ENCODE measurements around the gene EIF6.
"Not testable (repeated sequence)": the region's sequence is repeated elsewhere in the genome, so short reads cannot be mapped to it uniquely, and the experiment has no call there.

EIF6 gene

DNA sequence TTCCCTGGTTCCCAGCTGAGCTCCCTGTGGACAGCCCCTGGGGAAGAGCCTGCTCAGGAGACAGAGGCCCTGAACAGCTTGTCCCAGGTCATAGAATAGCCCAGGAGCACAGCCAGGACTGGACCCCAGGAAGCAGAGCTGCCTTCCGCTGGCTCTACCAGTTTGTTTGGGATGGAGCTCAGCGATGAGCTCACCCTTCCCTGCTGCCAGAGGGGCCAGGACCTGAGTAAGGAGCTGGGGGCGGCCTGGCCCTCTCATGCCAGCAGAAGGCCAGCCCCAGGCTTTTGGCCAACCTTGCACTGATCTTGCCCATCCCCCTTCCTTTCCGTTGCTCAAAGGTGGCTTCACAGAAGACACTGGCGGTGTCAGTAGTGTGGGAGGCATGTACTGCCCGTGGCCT is 24.1 kb downstream of the EIF6 start:
- no peaks in the 10 kb centered on the region for H3K36me3 ChIP-seq (ENCODE audit: insufficient read depth, low read length)
- H3K4me1 ChIP-seq (ENCODE audit: control insufficient read depth, insufficient read depth, low read length), result peaks cover 12% of the 10 kb centered on the region
- H3K4me2 ChIP-seq (ENCODE audit: low read length), result no peak overlapping the region
- no peaks in the 10 kb centered on the region for H3K27me3 ChIP-seq (ENCODE audit: control insufficient read depth, insufficient read depth, low read length)
- H3K9me3 ChIP-seq (replicated peaks; ENCODE audit: low read length), result no peaks in the 10 kb centered on the region
- no peak overlapping the region for H3K9ac ChIP-seq (ENCODE audit: low read depth, low read length)
- H3K4me3 ChIP-seq (ENCODE audit: low read length), result no peak overlapping the region

DNA sequence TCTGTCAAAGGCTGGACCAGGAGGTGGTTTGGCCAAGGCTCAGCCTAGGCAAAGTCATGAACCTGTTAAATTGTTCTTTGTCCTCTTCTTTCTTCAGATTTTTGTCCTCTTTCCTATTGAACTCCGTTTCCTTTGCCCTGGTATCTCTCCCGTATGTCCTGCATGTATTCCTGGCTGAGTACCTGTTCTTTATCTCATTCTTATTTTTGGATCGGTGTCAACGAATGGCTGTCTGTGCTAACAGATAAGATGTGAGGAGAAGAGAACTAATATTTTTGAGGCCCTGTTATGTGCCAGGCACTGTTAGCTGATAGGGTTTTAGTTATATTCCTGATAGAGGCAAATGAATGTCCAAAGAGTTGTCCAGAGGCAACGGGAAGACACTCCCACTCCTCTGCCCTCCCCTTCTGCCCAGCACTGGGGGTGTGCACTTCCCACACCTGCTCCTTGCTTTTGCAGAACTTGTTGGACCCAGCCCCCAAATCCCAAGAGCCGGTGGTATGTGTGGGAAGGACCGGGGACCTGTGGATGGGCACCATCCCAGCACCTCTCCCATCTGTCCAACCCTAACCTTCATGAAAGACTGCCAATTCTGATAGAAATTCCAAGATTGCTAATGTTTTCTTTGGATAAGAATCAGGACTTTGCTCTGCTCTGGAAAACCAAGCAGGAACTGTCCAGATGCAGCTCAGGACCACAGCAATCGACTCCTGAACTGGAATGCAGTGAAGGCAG is 27.2 kb downstream of the EIF6 start:
- Histone ChIP-seq H3K27me3 (ENCODE audit: control insufficient read depth, insufficient read depth, low read length) (no peaks in the 10 kb centered on the region), H3K4me1 (ENCODE audit: control insufficient read depth, insufficient read depth, low read length) (no peaks in the 10 kb centered on the region), H3K9me3 (replicated peaks; ENCODE audit: low read length) (no peaks in the 10 kb centered on the region), H3K36me3 (ENCODE audit: insufficient read depth, low read length) (no peaks in the 10 kb centered on the region), H3K4me2 (ENCODE audit: low read length) (no peak overlapping the region), H3K9ac (ENCODE audit: low read depth, low read length) (no peak overlapping the region), H3K4me3 (ENCODE audit: low read length) (no peak overlapping the region)

DNA sequence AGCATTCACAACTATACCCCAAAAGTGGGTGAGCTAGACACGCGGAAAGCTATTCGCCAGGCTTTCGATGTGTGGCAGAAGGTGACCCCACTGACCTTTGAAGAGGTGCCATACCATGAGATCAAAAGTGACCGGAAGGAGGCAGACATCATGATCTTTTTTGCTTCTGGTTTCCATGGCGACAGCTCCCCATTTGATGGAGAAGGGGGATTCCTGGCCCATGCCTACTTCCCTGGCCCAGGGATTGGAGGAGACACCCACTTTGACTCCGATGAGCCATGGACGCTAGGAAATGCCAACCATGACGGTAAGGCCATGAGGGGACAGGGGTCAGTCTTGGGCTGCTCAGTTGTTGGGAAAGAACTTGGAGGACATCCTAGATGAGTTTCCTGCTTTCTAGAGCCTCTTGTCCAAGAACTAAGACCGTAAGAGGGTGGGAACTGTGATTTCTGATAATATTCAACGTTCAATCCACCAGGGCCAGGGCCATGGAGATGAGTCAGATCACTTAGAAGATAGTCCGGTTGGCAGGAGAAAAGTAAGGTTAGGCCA is 30.0 kb downstream of the EIF6 start:
- Histone ChIP-seq H3K9me3 (replicated peaks; ENCODE audit: low read length) (no peaks in the 10 kb centered on the region), H3K36me3 (ENCODE audit: insufficient read depth, low read length) (no peaks in the 10 kb centered on the region), H3K9ac (ENCODE audit: low read depth, low read length) (no peak overlapping the region), H3K4me2 (ENCODE audit: low read length) (no peak overlapping the region), H3K4me1 (ENCODE audit: control insufficient read depth, insufficient read depth, low read length) (no peaks in the 10 kb centered on the region), H3K27me3 (ENCODE audit: control insufficient read depth, insufficient read depth, low read length) (no peaks in the 10 kb centered on the region), H3K4me3 (ENCODE audit: low read length) (no peak overlapping the region)

DNA sequence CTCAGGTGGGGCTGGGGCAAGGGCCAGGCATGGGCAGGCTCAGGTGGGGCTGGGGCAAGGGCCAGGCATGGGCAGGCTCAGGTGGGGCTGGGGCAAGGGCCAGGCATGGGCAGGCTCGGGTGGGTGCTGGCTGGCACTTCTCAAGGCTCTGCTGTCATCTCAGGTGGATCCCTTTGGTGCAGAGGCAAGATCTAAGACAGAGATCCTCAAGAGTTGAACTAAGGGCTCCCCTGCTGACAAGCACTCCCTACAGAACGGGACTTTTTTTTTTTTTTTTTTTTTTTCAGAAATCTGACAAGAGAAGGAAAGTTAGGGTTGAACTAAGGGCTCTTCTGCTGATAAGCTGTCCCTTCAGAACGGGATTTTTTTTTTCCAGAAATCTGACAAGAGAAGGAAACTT is 31.6 kb downstream of the EIF6 start:
- Histone ChIP-seq H3K4me3 (ENCODE audit: low read length) (no peak overlapping the region), H3K4me2 (ENCODE audit: low read length) (no peak overlapping the region), H3K4me1 (ENCODE audit: control insufficient read depth, insufficient read depth, low read length) (no peaks in the 10 kb centered on the region), H3K9ac (ENCODE audit: low read depth, low read length) (no peak overlapping the region), H3K9me3 (replicated peaks; ENCODE audit: low read length) (no peaks in the 10 kb centered on the region), H3K36me3 (ENCODE audit: insufficient read depth, low read length) (no peaks in the 10 kb centered on the region), H3K27me3 (ENCODE audit: control insufficient read depth, insufficient read depth, low read length) (no peaks in the 10 kb centered on the region)

DNA sequence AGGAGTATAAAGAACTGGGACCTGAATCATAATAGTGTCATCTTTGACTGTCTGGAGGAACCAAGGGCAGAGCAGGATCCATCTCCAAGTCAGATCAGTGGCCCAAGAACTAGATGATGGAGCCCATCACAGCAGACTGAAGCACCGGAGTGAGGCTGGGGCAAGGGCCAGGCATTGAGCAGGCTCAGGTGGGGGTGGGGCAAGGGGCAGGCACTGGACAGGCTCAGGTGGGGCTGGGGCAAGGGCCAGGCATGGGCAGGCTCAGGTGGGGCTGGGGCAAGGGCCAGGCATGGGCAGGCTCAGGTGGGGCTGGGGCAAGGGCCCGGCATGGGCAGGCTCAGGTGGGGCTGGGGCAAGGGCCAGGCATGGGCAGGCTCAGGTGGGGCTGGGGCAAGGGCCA is 32.0 kb downstream of the EIF6 start:
- not testable (repeated sequence) for H3K4me2 ChIP-seq (ENCODE audit: low read length); H3K4me1 ChIP-seq (ENCODE audit: control insufficient read depth, insufficient read depth, low read length); H3K9me3 ChIP-seq (replicated peaks; ENCODE audit: low read length); H3K36me3 ChIP-seq (ENCODE audit: insufficient read depth, low read length); H3K4me3 ChIP-seq (ENCODE audit: low read length); H3K9ac ChIP-seq (ENCODE audit: low read depth, low read length); H3K27me3 ChIP-seq (ENCODE audit: control insufficient read depth, insufficient read depth, low read length)

DNA sequence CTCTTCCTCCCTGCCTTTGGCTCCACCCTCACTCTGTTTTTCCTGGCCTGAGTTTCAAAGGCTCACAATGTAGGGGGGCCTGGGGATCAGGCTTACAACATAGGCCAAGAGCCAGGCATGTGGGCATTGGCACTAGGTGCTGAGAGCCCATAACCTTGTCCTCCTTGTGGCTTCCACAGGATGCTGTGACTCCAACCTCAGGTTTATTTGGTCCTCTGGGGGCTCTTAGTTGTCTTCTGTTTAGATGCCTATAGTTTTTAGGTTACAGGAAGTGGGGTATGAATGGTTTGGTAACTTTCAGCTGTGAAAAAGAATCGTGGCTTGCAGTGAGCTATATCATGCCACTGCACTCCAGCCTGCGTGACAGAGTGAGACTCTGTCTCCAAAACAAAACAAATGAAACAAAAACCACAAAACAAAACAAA is 32.5 kb downstream of the EIF6 start:
- Histone ChIP-seq H3K9me3 (replicated peaks; ENCODE audit: low read length) (no peaks in the 10 kb centered on the region), H3K9ac (ENCODE audit: low read depth, low read length) (no peak overlapping the region), H3K4me2 (ENCODE audit: low read length) (no peak overlapping the region), H3K27me3 (ENCODE audit: control insufficient read depth, insufficient read depth, low read length) (no peaks in the 10 kb centered on the region), H3K4me1 (ENCODE audit: control insufficient read depth, insufficient read depth, low read length) (no peaks in the 10 kb centered on the region), H3K4me3 (ENCODE audit: low read length) (no peak overlapping the region), H3K36me3 (ENCODE audit: insufficient read depth, low read length) (no peaks in the 10 kb centered on the region)

DNA sequence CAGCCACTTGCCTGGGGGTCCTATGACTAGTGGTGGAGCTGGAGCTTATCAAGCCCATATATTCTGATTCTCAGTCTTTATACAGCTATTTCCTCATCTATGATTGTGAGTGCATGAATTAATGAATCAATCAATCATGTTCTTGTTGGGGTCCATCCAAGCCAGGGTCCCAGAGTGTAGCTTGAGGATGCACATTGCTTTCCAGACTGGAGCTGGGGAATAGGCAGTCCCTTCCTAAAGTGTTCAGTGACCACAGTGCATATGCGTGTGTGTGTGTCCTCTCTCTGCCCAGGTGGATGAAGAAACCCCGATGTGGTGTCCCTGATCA is 33.0 kb downstream of the EIF6 start:
- Histone ChIP-seq H3K27me3 (ENCODE audit: control insufficient read depth, insufficient read depth, low read length) (no peaks in the 10 kb centered on the region), H3K4me3 (ENCODE audit: low read length) (no peak overlapping the region), H3K9me3 (replicated peaks; ENCODE audit: low read length) (no peaks in the 10 kb centered on the region), H3K36me3 (ENCODE audit: insufficient read depth, low read length) (no peaks in the 10 kb centered on the region), H3K4me1 (ENCODE audit: control insufficient read depth, insufficient read depth, low read length) (no peaks in the 10 kb centered on the region), H3K4me2 (ENCODE audit: low read length) (no peak overlapping the region), H3K9ac (ENCODE audit: low read depth, low read length) (no peak overlapping the region)

DNA sequence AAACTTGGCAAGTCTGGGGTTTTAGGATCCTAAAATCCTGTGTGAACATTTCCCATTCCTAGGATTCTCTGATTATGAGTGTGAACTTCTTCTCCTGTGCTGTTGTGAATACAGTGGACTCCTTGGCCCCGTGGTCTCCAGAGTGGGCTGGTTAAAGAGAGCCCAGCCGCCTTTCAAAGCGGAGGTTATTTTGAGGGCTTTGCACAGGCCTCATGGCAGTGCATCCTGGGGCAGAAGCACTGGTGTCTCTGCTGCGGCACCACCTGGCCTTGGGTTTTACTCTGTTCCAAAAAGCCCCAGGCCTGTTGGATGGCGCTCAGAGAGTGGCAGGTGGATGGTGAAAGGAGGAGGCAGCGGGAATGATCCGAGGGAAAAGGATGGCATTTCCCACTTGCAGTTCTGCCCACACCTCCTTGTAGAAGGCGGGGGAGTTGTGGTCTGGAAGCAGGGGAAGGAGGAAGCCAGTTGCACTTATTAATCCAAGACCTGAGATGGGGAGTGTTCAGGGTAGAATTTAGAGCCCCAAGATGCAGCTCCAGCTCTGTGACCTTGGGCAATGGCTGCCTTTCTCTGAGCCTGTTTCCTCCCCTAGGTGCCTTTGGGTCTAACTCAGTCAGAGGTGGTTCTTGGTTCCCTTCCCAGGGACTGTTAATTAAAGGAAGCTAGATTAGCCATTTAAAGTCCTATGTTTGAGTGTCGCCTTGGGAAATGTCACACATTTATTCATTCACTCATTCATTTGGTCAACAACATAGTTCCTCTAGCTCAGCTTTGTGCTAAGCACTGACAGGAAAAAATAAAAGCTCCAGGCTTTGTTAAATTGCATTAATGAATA is 35.7 kb downstream of the EIF6 start:
- H3K4me1 ChIP-seq (ENCODE audit: control insufficient read depth, insufficient read depth, low read length), result no peaks in the 10 kb centered on the region
- no peak overlapping the region for H3K9ac ChIP-seq (ENCODE audit: low read depth, low read length)
- no peak overlapping the region for H3K4me3 ChIP-seq (ENCODE audit: low read length)
- H3K27me3 ChIP-seq (ENCODE audit: control insufficient read depth, insufficient read depth, low read length), result no peaks in the 10 kb centered on the region
- H3K4me2 ChIP-seq (ENCODE audit: low read length), result no peak overlapping the region
- no peaks in the 10 kb centered on the region for H3K36me3 ChIP-seq (ENCODE audit: insufficient read depth, low read length)
- no peaks in the 10 kb centered on the region for H3K9me3 ChIP-seq (replicated peaks; ENCODE audit: low read length)

DNA sequence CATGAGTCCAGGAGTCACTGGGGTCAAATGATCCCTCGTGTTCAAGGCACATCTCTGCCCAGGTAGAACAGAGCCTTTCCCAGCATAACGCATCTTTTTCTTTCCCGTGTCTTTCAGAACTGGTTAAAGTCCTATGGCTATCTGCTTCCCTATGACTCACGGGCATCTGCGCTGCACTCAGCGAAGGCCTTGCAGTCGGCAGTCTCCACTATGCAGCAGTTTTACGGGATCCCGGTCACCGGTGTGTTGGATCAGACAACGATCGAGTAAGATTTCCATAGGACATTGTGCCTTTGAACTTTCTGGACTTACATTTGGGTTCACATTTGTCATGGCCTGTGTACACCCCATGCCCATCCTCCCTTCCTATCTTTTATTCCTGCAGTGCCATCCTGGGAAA is 37.8 kb downstream of the EIF6 start:
- Histone ChIP-seq H3K9ac (ENCODE audit: low read depth, low read length) (no peak overlapping the region), H3K9me3 (replicated peaks; ENCODE audit: low read length) (no peaks in the 10 kb centered on the region), H3K4me3 (ENCODE audit: low read length) (no peak overlapping the region), H3K27me3 (ENCODE audit: control insufficient read depth, insufficient read depth, low read length) (peaks cover 4% of the 10 kb centered on the region), H3K4me1 (ENCODE audit: control insufficient read depth, insufficient read depth, low read length) (no peaks in the 10 kb centered on the region), H3K4me2 (ENCODE audit: low read length) (no peak overlapping the region), H3K36me3 (ENCODE audit: insufficient read depth, low read length) (no peaks in the 10 kb centered on the region)

DNA sequence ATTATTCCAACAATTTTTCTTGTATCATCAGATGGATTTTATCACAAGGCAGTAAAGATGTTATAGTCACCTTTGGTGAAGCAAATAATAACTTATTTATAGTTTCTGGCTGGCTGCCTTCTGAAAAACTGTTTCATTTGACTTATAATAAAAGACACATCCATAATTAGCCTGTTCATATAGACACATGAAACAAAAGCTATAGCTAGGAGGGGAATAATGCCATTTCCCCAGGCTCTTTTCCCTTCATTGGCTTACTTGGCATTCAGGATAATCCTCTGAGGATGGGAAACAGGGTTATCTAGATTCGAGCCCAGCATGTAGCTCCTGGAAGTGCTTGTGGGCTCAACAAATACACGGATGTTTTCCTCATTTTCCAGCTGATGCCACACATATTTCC is 40.6 kb downstream of the EIF6 start:
- Histone ChIP-seq H3K36me3 (ENCODE audit: insufficient read depth, low read length) (no peaks in the 10 kb centered on the region), H3K4me2 (ENCODE audit: low read length) (no peak overlapping the region), H3K9ac (ENCODE audit: low read depth, low read length) (no peak overlapping the region)

DNA sequence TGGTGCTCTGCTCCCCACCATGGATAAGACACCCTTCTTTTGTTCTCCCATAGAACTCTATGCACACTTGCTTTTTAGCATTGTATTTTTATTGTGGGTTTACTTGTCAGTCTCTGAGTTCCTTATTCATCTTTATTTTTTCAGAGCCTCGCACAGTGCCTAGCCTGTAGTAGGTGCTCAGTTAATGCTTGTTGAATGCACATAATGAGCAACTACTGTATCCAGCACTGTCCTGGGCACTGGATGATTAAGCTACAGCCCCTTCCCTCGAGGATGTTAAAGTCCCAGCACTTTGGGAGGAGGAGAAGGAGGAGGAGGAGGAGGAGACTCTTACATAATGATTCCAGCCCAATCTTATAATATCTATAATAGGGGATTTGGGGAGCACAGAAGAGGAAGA is 41.3 kb downstream of the EIF6 start:
- H3K4me2 ChIP-seq (ENCODE audit: low read length), result no peak overlapping the region
- H3K4me3 ChIP-seq (ENCODE audit: low read length), result no peak overlapping the region
- peaks cover 14% of the 10 kb centered on the region for H3K27me3 ChIP-seq (ENCODE audit: control insufficient read depth, insufficient read depth, low read length)
- H3K9me3 ChIP-seq (replicated peaks; ENCODE audit: low read length), result no peaks in the 10 kb centered on the region
- H3K4me1 ChIP-seq (ENCODE audit: control insufficient read depth, insufficient read depth, low read length), result no peaks in the 10 kb centered on the region
- no peak overlapping the region for H3K9ac ChIP-seq (ENCODE audit: low read depth, low read length)
- no peaks in the 10 kb centered on the region for H3K36me3 ChIP-seq (ENCODE audit: insufficient read depth, low read length)

More for the DNA sequence above, 40.6 kb downstream of the EIF6 start:
- Histone ChIP-seq H3K9me3 (replicated peaks; ENCODE audit: low read length) (no peaks in the 10 kb centered on the region), H3K27me3 (ENCODE audit: control insufficient read depth, insufficient read depth, low read length) (peaks cover 14% of the 10 kb centered on the region), H3K4me3 (ENCODE audit: low read length) (no peak overlapping the region), H3K4me1 (ENCODE audit: control insufficient read depth, insufficient read depth, low read length) (no peaks in the 10 kb centered on the region)

Data from skeletal muscle satellite cell (primary cell).